DMS 273 treated with DMSO at 0.1 percent for 48 hours (cell line): ENCODE data around the gene CCDC38.

Source experiments
- DNase-seq: peaks from one replicate; lab custom pipeline; 2025; lab: John Stamatoyannopoulos, UW

Gene CCDC38

GRCh38 chr12:95836185-95836609 is 106.2 kb downstream of the CCDC38 start:
- no peak for DNase-seq

- DNase-seq: no peak
Observed at GRCh38 chr12:95834572-95834971, 107.8 kb downstream of the CCDC38 start.

GRCh38 chr12:95830335-95831089 is 111.9 kb downstream of the CCDC38 start:
- no peak for DNase-seq

GRCh38 chr12:95829395-95829794 is 113.0 kb downstream of the CCDC38 start:
- DNase-seq: no peak

- no peak for DNase-seq
Observed at GRCh38 chr12:95820096-95820703, 122.2 kb downstream of the CCDC38 start.
